HEK293T (cell line): ENCODE results near the gene OR4C6.

Experiments
- ARNT ChIP-seq: fragments of 450-650 bp; IDR thresholded peaks from 2 replicates; pipeline ENCODE4 v1.6.1; 2017; ENCODE audit warnings: mild to moderate bottlenecking
- NFRKB ChIP-seq: fragments of 450-650 bp; IDR thresholded peaks from 2 replicates; pipeline ENCODE4 v1.6.1; 2016; ENCODE audit warnings: mild to moderate bottlenecking, moderate library complexity
- SP1 ChIP-seq: fragments of 450-650 bp; IDR thresholded peaks from 2 replicates; pipeline ENCODE4 v1.6.1; 2017
- SUZ12 ChIP-seq: fragments of 450-650 bp; IDR thresholded peaks from 2 replicates; pipeline ENCODE4 v1.6.1; 2016; ENCODE audit warnings: mild to moderate bottlenecking
- TF ChIP-seq, protein P1 (sequence below): fragments of 450-650 bp; IDR thresholded peaks from 2 replicates; pipeline ENCODE4 v1.6.1; 2016

DNA sequence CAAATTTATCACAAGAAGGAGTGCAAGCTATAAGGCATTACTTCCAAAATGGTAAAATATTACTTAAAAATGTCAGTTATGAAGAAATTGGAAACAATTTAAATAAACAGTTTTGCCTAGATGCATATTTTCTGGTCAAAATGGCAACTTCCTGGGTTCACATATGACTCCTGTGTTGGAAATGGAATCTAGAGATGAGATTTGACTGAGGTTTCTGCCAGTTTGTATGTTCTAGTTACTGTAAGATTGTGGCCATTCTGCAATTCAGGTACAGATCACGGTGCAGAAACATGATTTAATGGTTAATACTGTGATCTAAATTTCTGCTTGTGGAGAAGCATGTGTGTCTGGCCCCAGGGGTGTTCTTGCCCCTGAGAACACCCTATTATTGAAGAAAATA is 3.4 kb upstream of the OR4C6 start:
- TF ChIP-seq SUZ12 (no peak), SP1 (no peak), ARNT (no peak), NFRKB (no peak)
- TF ChIP-seq, protein P1, sequence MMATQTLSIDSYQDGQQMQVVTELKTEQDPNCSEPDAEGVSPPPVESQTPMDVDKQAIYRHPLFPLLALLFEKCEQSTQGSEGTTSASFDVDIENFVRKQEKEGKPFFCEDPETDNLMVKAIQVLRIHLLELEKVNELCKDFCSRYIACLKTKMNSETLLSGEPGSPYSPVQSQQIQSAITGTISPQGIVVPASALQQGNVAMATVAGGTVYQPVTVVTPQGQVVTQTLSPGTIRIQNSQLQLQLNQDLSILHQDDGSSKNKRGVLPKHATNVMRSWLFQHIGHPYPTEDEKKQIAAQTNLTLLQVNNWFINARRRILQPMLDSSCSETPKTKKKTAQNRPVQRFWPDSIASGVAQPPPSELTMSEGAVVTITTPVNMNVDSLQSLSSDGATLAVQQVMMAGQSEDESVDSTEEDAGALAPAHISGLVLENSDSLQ = no peak
